Activated CD8-positive, alpha-beta memory T cell treated with anti-CD3 and anti-CD28 coated beads, Interleukin-2, amount 50 U/mL, for 1 hour (primary cell): ENCODE results near the gene ANKRD11.
"Not testable (repeated sequence)": the region's sequence is repeated elsewhere in the genome, so short reads cannot be mapped to it uniquely, and the experiment has no call there.

Source experiments
- DNase-seq: peaks from one replicate; pipeline ENCODE4 v3.0.0-alpha.2; 2020; ENCODE audit errors: extremely low read depth

The ANKRD11 gene

DNA sequence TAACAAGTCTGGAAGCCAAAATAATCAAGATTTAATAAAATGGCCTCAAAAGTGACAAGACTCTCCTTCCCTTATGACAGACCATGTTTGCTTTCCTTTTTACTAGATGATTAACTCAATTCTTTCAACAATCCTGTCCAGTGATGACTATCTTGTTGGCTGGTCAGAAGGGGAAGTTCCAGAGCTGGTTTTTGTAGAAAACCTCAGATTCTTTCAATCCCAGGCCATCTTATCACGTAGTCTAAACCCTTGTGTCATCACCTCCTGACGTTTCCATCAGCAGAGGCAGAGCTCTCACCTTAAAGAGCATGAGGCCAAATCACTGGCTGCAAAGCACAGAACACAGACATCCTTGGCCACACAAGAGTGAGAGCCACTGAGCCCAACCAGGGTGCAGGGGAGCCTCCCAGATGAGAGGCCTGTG, 125.3 kb downstream of the ANKRD11 start:
- DNase-seq, result no peak

GRCh38 chr16:89364606-89365005, 125.8 kb downstream of the ANKRD11 start:
- DNase-seq, result no peak

- DNase-seq, result no peak
Measured at GRCh38 chr16:89363621-89364393, 126.6 kb downstream of the ANKRD11 start.

DNA sequence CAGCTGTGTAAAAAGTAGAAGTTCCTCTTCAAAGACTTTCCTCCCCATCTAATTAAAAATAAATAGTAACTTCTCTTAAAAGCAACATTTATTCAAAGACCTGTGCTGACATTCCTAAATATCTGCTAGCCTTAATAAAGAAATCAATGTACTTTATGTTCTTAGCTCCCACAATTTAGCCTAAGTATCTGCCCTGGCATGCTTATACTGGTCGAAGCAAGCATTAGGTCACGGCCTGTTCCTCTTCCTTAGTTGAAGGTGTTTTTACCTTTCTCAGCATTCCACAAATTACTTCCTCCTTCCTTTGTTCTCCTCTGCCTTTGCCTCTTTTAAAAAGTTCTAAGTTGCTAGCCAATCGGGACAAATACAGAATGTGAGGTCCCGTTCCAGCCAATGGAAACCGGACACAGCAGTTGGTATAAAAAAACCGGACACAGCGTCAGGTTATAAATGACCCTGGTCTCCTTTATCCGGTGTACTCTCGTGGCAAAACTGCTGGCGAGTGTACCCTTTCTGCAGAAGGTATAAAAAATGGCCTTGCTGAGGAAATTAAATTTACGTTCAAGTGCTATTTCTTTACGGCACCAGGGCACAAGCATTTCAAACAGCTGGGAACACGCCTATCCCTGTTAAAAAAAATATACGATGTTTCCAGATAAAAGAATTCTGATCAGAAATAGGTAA, 127.7 kb downstream of the ANKRD11 start:
- not testable (repeated sequence) for DNase-seq

DNA sequence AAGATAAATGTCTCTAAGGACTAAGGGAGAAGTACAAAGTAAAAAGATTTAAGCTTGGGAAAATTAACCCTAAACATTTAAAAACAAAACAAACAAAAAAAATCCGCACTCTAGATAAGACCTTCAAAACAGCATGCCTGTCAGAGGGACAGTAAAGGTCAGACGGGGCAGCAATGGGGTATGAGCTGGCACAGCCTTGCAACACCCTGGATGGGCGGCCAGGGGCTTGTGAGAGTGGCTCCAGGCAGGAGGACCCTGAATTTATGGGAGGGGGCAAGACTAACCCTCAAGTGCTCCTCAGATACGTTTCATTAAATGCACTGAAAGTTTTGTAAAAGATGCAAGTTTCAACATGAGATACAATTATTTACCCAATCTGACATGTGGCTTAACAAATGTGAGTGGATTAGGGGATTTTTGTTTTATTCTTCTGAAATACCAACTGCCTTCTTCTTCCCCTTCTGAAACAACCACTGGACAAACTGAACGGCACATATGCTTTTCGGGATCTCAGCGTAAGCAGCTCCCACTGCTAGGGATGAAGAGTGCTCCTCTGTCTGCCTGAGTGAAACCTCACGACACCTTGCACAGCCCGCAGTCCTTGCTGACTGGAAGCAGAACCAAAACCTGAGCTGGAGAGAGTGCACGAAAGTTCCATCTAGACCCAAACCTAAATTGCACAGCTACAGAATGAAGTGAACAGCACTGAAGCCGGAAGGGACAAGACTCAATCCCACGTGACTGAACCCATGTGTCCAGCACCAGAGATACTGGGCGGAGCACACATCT, 128.4 kb downstream of the ANKRD11 start:
- DNase-seq, result no peak

DNA sequence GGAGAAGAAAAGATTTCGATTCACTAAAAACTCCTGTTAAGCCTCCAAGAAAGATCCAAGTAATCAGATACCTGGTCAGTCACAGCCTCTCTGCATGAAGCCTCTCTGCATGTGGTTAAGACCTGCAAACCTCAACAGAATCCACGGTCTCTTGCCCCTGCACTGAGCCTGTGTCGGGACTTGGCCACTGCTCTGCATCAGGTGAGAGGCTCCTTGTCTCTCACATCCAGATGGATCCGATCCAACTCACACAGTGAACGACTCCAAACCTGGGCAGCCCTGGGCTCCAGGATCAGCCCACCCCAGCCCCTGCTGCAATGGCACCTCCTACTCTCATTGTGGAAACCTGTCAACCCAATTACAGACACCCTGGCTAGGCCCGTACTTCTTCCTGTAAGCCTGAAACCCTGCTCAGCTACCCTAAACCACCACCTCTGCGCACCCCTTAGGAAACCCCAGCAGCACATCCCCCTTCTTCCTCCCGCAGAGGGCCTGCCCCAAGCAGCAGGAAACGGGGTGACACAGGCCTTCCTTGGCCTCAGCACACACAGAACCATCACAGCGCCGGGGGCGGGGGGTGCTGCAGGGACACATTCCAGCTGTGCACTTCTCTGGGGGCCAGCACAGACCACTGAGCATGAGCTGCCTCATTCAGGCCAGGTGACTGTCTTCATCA, 129.5 kb downstream of the ANKRD11 start:
- peak; percentile 58 for DNase-seq

DNA sequence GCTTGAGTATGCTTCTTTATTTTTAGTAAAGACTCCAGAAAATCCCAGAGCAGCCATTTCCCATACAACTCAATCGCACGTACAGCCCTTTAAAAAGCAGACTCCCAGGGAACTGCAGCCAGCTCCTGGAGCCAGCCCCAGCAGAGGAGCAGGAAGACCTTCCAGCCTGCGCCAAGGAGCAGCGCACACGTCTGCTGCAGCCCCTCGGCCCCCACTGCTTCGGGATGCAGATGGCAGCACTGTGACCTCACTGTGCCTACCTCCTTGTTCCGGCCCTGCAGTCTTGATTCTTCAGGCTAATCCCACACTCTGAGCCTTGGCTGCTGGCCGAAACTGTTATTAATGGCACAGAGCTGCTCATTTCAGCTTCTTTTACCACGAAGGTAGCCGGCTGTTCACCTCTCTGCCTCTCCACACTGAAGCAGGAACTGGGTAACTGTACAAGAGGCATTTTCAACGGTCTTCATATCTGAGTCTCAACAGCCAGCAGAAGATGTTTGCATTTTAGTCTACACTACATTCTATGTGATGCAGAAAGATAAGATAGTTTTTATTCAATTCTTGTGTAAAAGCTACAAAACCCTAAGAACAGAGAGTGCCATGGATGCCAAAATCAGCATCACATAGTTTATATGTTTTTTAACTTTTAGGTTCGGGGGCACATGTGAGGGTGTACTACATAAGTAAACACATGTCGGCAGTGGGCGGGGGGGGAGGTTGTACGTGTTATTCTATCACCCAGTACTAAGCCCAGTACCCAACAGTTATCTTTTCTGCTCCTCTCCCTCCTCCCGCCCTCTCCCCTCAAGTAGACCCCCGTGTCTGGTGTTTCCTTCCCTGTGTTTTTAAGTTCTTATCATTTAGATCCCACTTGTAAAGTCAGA, 130.9 kb downstream of the ANKRD11 start:
- no peak for DNase-seq

DNA sequence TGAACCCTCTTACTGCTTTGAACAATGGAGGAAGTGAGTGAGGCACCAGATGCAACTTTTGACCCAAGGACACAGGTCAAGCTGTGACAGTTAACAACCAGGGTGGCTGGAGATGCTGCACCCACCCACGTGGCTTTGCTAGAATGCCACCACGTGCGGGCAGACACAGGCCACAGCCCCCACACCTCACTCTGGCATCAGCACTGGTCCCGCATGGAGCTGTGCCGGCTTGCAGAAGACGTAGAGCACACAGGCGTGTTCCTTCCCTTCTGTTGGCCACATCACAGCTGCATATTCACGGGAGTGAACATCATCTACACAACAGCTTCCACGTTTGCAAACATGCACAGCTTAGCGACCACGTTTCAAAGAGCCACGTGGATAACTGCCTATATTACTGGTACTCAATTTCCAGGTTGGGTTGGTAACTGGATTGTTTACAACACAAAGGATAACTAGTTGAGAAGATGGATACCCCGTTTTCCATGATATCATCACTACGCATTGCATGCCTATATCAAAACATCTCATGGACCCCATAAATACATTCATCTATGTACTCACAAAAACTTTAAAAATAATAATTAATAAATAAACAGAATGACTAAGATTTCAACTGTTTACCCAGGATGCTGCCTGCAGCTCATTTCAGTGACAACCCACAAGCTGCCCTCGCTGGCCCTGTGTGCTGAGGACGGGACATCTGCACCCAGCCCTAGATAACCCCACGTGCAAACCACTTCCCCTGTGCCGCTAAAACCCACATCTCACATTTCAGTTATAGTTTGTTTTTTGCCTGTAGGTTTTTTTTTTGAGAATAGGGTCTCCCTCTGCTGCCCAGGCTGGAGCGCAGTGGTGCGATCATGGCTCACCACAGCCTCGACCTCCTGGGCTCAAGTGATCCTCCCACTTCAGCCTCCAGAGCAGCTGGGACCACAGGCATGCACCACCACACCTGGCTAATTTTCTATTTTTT, 132.0 kb downstream of the ANKRD11 start:
- DNase-seq, result no peak

DNA sequence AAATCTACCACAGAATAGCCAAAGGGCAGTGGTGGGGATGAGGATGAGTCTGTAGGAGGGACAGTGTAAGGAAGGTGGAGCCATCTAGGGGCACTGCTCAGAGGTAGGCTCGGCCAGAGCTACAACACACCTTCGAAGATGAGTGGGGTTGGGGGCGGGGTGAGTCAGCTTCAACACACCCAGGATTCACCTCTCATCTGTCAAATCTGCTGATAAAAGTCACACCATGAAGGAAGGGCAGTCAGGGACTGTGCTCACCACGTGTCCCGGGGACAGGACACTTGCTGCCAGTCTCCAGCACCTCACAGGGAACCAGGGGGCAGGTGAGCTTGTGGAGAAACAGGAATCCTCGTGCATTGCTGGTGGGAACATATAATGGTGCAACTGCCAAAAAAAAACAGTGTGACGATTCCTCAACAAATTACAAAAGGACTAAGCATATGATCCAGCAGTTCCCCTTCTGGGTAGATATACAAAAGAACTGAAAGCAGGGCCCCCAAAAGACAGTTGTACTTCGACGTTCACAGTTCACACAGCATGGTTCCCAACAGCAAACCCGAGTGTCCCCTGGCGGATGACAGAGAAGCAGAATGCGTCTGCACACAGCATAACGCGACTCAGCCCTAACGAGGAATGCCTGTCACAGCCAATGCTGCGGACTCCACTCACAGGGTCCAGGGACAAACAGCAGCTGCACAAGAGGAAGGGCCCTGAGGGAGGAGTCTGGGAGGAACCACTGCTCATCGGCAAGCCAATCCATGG, 133.1 kb downstream of the ANKRD11 start:
- DNase-seq, result no peak

GRCh38 chr16:89355686-89356085, 134.7 kb downstream of the ANKRD11 start:
- DNase-seq, result no peak

- DNase-seq, result no peak
Measured at GRCh38 chr16:89355007-89355406, 135.4 kb downstream of the ANKRD11 start.

GRCh38 chr16:89354325-89354724, 136.0 kb downstream of the ANKRD11 start:
- DNase-seq, result no peak

GRCh38 chr16:89352091-89352681, 138.2 kb downstream of the ANKRD11 start:
- no peak for DNase-seq

DNA sequence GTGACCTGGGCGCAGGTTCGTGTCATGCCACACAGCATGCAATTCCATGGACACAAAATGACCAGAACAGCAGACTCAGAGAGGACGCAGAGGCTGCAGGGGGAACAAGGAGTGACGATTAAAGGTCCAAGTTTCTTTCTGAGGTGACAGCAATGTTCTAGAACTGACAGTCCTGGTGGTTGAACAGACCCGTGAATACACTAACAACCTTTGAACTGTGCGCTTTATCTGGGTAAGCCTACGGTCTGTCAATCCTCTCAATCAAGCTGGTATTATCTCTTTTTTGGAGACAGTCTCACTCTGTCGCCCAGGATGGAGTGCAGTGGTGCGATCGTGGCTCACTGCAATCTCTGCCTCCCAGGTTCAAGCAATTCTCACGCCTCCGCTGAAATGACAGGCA, 138.7 kb downstream of the ANKRD11 start:
- DNase-seq, result no peak

DNA sequence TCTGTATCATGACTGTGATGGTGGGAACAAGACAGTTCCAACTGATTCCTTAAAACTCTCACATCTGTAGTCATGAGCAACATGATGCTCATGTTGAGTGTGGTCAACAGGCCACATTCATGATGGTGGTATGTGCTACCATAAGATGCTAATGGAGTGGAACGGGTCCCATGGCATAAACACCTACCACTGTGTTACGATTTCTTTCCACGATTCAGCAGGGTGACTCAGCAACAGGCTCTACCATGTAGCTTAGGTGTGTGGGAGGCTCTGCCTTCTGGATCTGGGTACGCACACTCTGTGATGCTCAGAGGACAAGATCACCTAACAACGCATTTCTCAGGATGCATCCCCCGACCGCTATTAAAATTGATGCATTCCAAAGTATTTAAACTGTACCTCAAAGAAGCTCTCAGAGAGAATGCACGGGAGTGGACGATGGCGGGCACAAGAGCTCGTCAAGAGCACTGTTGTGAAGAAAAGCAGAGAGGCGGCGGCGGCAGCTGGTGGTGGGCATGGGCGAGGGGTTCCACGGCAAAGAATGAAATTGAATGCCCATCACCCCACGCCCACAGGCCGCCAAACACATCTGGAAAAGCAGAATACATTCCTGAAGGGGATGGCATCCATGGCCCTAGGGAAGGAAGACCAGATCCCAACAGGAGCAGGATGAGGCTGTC, 139.5 kb downstream of the ANKRD11 start:
- DNase-seq, result no peak

- DNase-seq, result no peak
Measured at GRCh38 chr16:89349947-89350633, 140.3 kb downstream of the ANKRD11 start.

GRCh38 chr16:89347807-89348206, 142.6 kb downstream of the ANKRD11 start:
- DNase-seq, result no peak
